NCI-H1105 treated with DMSO at 0.1 percent for 48 hours (cell line): ENCODE results near the gene SEMA3A.

Source experiments
- DNase-seq: peaks from one replicate; lab custom pipeline; 2025; lab: John Stamatoyannopoulos, UW

The SEMA3A gene

GRCh38 chr7:84111842-84112241 is 82.7 kb downstream of the SEMA3A start:
- no peak for DNase-seq

- DNase-seq, result no peak
Measured at GRCh38 chr7:84110400-84110799, 84.2 kb downstream of the SEMA3A start.

DNA sequence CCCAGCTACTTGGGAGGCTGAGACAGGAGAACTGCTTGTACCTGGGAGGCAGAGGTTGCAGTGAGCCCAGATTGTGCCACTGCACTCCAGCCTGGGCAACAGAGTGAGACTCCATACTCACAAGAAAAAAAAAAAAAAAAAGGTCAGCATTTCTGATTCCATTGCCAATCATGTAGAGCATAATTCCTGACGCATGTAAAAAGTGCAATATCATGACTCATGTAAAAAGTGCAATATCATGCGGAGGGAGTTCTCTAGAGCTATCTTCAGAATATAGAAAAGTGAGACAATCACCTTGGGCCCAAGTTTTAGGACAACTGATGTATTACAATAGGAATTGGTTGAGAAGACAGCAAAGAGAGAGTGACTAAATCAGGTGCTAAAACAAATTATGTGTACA is 85.8 kb downstream of the SEMA3A start:
- DNase-seq, result no peak

- no peak for DNase-seq
Measured at GRCh38 chr7:84108119-84108518, 86.5 kb downstream of the SEMA3A start.

DNA sequence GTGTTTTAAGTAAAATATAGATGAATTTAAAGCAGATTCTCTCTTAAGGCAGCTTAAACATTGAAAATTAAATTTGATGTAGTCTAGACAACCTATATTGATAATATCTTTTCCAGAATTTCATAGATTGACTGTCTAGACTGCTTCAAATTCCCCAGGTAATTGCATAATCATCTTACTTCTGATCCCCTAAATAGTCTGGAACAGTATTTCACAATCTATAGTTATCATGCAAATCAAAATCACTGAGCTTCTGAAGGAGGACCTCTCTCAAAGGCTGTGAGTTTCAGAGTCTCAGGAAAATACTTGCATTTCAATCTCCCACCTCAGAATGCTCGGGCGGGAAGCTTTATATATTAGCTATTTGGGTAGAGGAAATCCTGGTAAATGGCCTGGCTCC is 87.3 kb downstream of the SEMA3A start:
- DNase-seq, result no peak

GRCh38 chr7:84106291-84106690 is 88.3 kb downstream of the SEMA3A start:
- DNase-seq, result no peak

DNA sequence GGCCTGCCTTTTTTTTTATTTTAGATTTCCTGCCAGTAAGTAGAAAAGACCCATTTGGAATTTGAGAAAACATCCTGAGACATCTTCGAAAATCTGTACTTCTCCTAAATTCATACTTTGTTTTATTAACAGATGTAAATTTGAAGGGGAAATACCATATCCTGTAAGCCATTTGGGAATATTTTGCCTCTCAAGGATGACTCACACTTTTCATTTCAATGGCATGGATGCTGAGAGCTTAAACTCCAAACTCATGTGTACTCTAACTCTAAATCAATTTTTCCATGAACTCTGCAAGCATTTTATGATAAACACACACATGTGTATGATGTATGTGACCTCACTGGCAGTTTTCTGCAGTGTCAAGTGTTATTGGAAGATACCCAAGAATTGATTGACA is 89.0 kb downstream of the SEMA3A start:
- no peak for DNase-seq

- DNase-seq, result peak; percentile 22
Measured at GRCh38 chr7:84104826-84105225, 89.8 kb downstream of the SEMA3A start.

DNA sequence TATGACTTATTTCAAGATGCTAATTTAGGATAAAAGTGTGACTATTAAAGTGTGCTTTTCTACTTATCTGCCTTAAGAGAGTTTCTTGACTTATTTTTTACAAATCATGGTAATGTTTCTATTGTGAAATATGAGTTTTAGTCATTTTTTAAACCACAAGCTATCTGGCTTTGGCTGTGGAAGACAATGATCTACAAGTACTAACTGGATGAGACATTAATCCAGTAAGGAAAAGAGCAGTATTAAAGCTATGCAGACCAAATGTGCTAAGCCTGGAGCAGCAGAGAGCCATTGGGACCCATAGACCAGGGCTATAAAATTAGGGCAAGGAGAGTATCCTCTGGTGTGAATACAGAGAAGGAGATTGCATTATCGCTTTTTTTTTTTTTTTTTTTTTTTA is 92.4 kb downstream of the SEMA3A start:
- no peak for DNase-seq

DNA sequence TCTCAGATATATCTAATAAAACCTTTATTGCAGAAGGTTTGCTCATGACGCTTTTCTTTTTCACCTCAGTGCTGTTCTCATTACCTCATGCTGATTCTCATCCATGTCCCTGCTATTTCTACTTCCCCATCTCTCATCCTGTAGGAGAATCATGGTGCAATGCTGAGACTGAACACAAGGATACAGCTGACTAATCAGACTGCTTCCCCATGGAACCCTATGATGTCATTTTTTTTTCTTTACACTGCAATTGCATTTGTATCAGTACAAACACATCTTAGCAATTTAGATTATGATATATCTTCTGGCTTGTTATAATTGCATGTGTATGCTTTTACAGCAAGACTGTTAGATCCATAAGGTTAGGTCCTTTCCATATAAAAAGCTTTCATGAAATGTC is 93.7 kb downstream of the SEMA3A start:
- no peak for DNase-seq

- DNase-seq, result no peak
Measured at GRCh38 chr7:84095971-84096370, 98.6 kb downstream of the SEMA3A start.

GRCh38 chr7:84092207-84092606 is 102.4 kb downstream of the SEMA3A start:
- no peak for DNase-seq

- no peak for DNase-seq
Measured at GRCh38 chr7:84091318-84091717, 103.3 kb downstream of the SEMA3A start.

- DNase-seq, result peak; percentile 55
Measured at GRCh38 chr7:84088802-84089201, 105.8 kb downstream of the SEMA3A start.

- no peak for DNase-seq
Measured at GRCh38 chr7:84085998-84086397, 108.6 kb downstream of the SEMA3A start.

GRCh38 chr7:84085147-84085546 is 109.4 kb downstream of the SEMA3A start:
- DNase-seq, result no peak

DNA sequence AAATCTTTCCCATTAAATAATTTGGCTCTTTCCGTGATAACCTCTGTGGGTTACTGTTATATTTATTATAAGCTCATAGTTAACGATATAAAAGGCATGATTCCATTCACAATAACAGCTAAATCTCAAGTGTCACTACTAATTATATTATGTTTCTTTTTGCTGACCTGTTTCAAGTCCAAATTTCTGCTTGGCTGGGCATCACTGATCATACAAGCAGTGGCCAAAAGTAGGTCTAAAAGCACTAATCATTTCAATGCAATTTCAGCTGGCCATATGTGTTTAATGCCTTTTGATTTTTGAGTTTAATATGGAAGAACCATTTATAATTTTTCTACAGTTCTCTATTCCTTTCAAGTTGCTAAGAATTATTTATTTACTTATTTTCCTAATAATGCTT is 110.7 kb downstream of the SEMA3A start:
- no peak for DNase-seq

GRCh38 chr7:84081973-84082522 is 112.5 kb downstream of the SEMA3A start:
- no peak for DNase-seq

DNA sequence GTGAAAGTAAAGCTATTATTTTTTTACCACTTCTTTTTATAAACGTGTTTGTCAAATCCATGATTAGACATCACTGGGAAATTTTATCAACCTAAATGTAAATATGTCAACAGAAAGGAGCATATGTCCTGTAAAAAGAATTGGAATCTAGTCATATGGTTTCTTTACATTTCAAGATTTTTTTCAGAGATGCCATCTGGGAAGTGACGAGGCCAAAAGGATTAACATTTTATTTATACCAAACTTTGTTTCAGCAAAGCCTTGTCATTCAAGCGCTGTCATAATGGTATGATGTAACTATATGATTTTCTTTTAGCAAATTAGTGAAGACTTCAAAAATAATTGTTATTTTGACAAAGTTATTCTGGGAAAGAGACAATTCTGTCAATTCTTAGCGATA is 117.3 kb downstream of the SEMA3A start:
- no peak for DNase-seq

DNA sequence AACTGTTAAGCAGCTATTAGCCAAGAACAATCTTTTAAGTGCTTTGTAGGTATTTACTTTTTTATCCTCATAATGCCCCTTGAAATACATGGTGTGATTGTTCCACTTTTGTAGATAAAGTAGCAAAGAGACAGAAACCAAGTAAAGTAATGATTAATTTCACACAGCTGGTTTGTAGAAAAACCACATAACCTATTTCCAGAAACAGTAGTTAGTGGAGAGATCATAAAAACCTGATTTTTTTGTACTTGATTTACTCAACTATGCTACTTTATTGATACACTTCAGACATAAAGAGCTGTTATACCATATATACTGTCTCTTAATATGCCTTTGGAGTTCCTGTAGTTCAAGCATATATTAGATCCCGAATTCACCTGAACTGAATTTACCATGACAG is 118.4 kb downstream of the SEMA3A start:
- no peak for DNase-seq

- no peak for DNase-seq
Measured at GRCh38 chr7:84073186-84073875, 121.3 kb downstream of the SEMA3A start.

DNA sequence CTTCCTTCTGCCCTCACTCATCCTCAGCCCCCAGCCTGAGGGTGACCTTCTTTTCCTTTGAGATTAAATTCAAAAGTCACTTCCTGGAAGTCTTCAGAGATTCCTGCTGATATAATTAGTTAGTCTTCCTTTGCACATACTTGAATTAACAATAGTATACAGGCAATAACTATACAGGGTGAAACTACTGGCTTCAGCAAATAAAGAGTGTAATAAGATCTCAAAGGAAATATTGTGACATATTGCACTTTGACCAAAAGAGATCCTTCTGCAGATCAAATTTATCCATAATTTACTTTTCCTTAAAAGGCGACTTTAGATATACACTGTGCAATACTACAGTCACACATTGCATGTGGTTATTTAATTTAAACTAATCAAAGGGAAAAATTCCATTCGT is 123.8 kb downstream of the SEMA3A start:
- no peak for DNase-seq

- no peak for DNase-seq
Measured at GRCh38 chr7:84069999-84070500, 124.5 kb downstream of the SEMA3A start.

DNA sequence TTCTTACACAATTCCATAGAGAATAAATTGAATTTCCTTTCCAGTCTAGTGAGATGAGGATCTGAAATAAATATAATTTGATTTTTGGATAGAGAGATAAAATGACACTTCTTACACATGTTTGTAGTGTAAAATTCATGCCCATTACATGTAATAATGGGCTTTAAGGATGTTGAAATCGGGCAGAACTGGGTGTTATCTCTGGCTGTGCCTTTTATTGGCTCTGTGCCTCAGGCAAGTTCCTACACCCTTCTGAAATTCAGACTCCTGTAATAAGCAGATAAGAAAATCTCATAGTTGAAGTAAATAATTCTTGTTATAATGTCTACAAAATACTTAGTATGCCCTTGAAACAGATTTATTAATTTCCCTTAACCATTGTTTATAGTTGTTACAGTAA is 125.6 kb downstream of the SEMA3A start:
- DNase-seq, result no peak
